Measurements from ENCODE around the gene PMM2. TPM values are rescaled to one million over a fixed set of nuclear protein-coding genes. Genes with fewer than 3 reads are reported as not detected.

Gene PMM2
- total RNA-seq, 1 donor from 2014 or later = 22.2 TPM

DNA sequence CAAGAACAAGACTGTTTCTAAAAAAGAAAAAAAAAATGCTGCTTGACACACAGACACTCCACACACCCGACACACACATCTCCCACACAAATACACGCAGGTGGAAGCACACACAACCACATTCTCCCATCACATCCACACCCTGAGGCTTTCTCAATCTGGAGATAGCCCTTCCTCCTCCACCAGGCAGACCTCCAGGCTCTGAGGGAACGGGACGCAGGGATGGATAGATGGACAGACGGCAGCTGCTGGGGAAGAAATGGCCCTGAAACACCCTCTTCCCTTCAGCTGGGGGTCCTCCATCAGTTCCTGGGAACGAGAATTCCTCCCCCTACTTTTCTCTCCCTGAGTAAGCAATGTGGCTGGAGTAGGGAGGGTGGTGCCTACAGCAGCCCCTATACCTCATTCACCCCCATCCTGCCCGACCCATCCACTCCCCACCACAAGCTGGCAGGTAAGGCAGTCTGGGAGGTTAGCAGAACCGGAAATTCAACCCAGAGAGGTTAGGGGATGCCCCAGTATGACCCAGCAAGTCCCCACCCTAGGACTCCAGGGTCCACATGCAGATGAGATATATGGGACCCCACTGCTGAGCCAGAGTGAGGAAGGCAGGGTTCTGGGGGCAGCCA, 80.4 kb downstream of the PMM2 start:
- no peaks in the 10 kb centered on the region for H3K36me3 Mint-ChIP-seq
- H3K9ac ChIP-seq = no peak overlapping the region
- TF ChIP-seq EZH2 (IDR thresholded peaks at IDR 0.05) = no peak
- TF ChIP-seq, protein P1, sequence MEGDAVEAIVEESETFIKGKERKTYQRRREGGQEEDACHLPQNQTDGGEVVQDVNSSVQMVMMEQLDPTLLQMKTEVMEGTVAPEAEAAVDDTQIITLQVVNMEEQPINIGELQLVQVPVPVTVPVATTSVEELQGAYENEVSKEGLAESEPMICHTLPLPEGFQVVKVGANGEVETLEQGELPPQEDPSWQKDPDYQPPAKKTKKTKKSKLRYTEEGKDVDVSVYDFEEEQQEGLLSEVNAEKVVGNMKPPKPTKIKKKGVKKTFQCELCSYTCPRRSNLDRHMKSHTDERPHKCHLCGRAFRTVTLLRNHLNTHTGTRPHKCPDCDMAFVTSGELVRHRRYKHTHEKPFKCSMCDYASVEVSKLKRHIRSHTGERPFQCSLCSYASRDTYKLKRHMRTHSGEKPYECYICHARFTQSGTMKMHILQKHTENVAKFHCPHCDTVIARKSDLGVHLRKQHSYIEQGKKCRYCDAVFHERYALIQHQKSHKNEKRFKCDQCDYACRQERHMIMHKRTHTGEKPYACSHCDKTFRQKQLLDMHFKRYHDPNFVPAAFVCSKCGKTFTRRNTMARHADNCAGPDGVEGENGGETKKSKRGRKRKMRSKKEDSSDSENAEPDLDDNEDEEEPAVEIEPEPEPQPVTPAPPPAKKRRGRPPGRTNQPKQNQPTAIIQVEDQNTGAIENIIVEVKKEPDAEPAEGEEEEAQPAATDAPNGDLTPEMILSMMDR (IDR thresholded peaks at IDR 0.05) = no peak
- no peak for TF ChIP-seq EZH2phosphoT487 (IDR thresholded peaks at IDR 0.05)
- H3K4me3 Mint-ChIP-seq = no peak overlapping the region
- no peaks in the 10 kb centered on the region for H3K4me1 ChIP-seq
- no peak overlapping the region for H3K4me2 ChIP-seq
- no peak for DNase-seq (ENCODE audit: low spot score)
- no peaks in the 10 kb centered on the region for H3K9me3 Mint-ChIP-seq
- H3K4me3 ChIP-seq = no peak overlapping the region
- H3K27me3 ChIP-seq = no peaks in the 10 kb centered on the region
- H3K36me3 ChIP-seq = no peaks in the 10 kb centered on the region
- no peaks in the 10 kb centered on the region for H3F3A ChIP-seq (ENCODE audit: low read depth)
- no peak overlapping the region for H3K27ac ChIP-seq
- no peaks in the 10 kb centered on the region for H3K4me1 Mint-ChIP-seq
- no peaks in the 10 kb centered on the region for H4K20me1 ChIP-seq (ENCODE audit: low read depth)
- H3K79me2 ChIP-seq (ENCODE audit: low read depth) = no peaks in the 10 kb centered on the region
- H3K27ac Mint-ChIP-seq = no peak overlapping the region
- H3K9me3 ChIP-seq (ENCODE audit: low read depth) = no peaks in the 10 kb centered on the region
- peaks cover 6% of the 10 kb centered on the region for H3K27me3 Mint-ChIP-seq (ENCODE audit: insufficient read depth, low read depth)
- H2AFZ ChIP-seq (replicated peaks) = no peak overlapping the region

DNA sequence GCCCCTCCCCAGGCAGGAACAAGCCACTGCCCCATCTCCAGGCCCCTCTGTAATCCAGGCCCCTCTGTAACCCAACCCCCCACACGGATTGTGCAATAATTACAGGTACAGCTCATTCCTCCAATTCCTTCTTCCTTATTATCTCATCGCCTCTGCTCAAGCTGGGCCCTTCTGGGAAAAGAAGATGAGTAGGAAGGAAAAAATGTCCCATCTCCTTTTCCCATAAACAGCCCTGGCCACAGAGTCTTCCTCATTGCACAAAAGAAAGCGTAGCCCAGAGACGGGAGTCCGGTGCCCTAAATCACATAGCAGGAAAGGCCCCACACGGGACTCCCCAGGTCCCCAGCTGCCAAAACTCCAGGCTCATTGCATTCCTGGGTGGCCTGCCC, 80.9 kb downstream of the PMM2 start:
- H3K4me3 ChIP-seq = no peak overlapping the region
- DNase-seq (ENCODE audit: low spot score) = no peak
- Mint-ChIP-seq H3K9me3 (no peaks in the 10 kb centered on the region), H3K27me3 (ENCODE audit: insufficient read depth, low read depth) (peaks cover 6% of the 10 kb centered on the region), H3K4me3 (no peak overlapping the region), H3K27ac (peak overlapping the region; percentile 53), H3K4me1 (no peaks in the 10 kb centered on the region), H3K36me3 (no peaks in the 10 kb centered on the region)
- H3K79me2 ChIP-seq (ENCODE audit: low read depth) = no peaks in the 10 kb centered on the region
- no peak overlapping the region for H3K4me2 ChIP-seq
- no peak overlapping the region for H2AFZ ChIP-seq (replicated peaks)
- no peaks in the 10 kb centered on the region for H3K27me3 ChIP-seq
- TF ChIP-seq EZH2 (IDR thresholded peaks at IDR 0.05) = no peak
- TF ChIP-seq, protein P1 (IDR thresholded peaks at IDR 0.05) = no peak
- TF ChIP-seq EZH2phosphoT487 (IDR thresholded peaks at IDR 0.05) = no peak
- no peaks in the 10 kb centered on the region for H3F3A ChIP-seq (ENCODE audit: low read depth)
- no peak overlapping the region for H3K27ac ChIP-seq
- no peak overlapping the region for H3K9ac ChIP-seq
- H3K9me3 ChIP-seq (ENCODE audit: low read depth) = no peaks in the 10 kb centered on the region
- no peaks in the 10 kb centered on the region for H4K20me1 ChIP-seq (ENCODE audit: low read depth)
- no peaks in the 10 kb centered on the region for H3K36me3 ChIP-seq
- H3K4me1 ChIP-seq = no peaks in the 10 kb centered on the region

DNA sequence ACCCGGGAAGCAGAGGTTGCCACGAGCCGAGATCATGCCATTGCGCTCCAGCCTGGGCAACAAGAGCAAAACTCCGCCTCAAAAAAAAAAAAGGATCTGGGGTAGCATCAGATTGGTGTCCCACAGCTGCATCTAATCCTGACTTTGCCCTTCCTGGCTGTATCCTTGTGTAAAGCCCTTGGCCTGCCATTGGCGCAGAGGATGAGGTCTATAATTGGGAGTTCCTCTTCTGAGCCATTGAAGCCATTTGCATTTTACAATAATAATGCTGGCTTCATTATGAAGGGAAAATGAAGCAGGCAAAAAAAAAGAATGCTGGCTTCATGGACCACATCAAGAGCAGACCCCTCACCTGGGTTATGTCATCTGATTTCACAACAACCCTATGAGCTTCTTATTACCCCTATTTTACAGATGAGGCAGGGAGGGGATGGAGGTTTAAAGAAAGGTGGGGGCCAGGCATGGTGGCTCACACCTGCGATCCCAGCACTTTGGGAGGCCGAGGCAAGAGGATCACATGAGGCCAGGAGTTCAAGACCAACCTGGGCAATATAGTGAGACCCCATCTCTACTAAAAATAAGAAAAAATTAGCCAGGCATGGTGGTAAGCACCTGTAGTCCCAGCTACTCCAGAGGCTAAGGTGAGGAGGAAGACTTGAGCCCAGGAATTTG, 83.3 kb downstream of the PMM2 start:
- Histone ChIP-seq H3K79me2 (ENCODE audit: low read depth) (no peaks in the 10 kb centered on the region), H3K4me2 (no peak overlapping the region), H3F3A (ENCODE audit: low read depth) (peaks cover 7% of the 10 kb centered on the region), H3K4me3 (no peak overlapping the region), H3K27ac (no peak overlapping the region), H3K4me1 (peaks cover 2% of the 10 kb centered on the region), H3K36me3 (no peaks in the 10 kb centered on the region), H3K9me3 (ENCODE audit: low read depth) (no peaks in the 10 kb centered on the region), H3K9ac (no peak overlapping the region), H4K20me1 (ENCODE audit: low read depth) (peaks cover 5% of the 10 kb centered on the region), H3K27me3 (no peaks in the 10 kb centered on the region), H2AFZ (replicated peaks) (no peak overlapping the region)
- no peak overlapping the region for H3K4me3 Mint-ChIP-seq
- TF ChIP-seq, protein P1 (IDR thresholded peaks at IDR 0.05) = no peak
- no peak for TF ChIP-seq EZH2phosphoT487 (IDR thresholded peaks at IDR 0.05)
- TF ChIP-seq EZH2 (IDR thresholded peaks at IDR 0.05) = no peak
- H3K9me3 Mint-ChIP-seq = no peaks in the 10 kb centered on the region
- H3K4me1 Mint-ChIP-seq = peaks cover 9% of the 10 kb centered on the region
- no peak for DNase-seq (ENCODE audit: low spot score)
- H3K27me3 Mint-ChIP-seq (ENCODE audit: insufficient read depth, low read depth) = peaks cover 8% of the 10 kb centered on the region
- no peak overlapping the region for H3K27ac Mint-ChIP-seq
- H3K36me3 Mint-ChIP-seq = no peaks in the 10 kb centered on the region

Data from neural progenitor cell (in vitro differentiated cells).